ENCODE data around the gene PDP2.
"Not testable (repeated sequence)": the region's sequence is repeated elsewhere in the genome, so short reads cannot be mapped to it uniquely, and the experiment has no call there.

Gene PDP2

GRCh38 chr16:66853261-66854139 is 26.8 kb upstream of the PDP2 start:
- DNase-seq (ENCODE audit: low read depth in 2 of 3, low spot score in 2 of 3), result no peak

GRCh38 chr16:66856184-66856730 is 24.1 kb upstream of the PDP2 start:
- no peak for DNase-seq (ENCODE audit: low read depth in 2 of 3, low spot score in 2 of 3)

- DNase-seq (ENCODE audit: low read depth in 2 of 3, low spot score in 2 of 3), result no peak
Observed at GRCh38 chr16:66856801-66857200, 23.5 kb upstream of the PDP2 start.

GRCh38 chr16:66857437-66857836 is 22.9 kb upstream of the PDP2 start:
- DNase-seq (ENCODE audit: low read depth in 2 of 3, low spot score in 2 of 3), result no peak

- no peak for DNase-seq (ENCODE audit: low read depth in 2 of 3, low spot score in 2 of 3)
Observed at GRCh38 chr16:66858740-66859396, 21.4 kb upstream of the PDP2 start.

- DNase-seq (ENCODE audit: low read depth in 2 of 3, low spot score in 2 of 3), result no peak
Observed at GRCh38 chr16:66859397-66860068, 20.8 kb upstream of the PDP2 start.

GRCh38 chr16:66862023-66862520 is 18.2 kb upstream of the PDP2 start:
- no peak for DNase-seq (ENCODE audit: low read depth in 2 of 3, low spot score in 2 of 3)

- DNase-seq (ENCODE audit: low read depth in 2 of 3, low spot score in 2 of 3), result no peak
Observed at GRCh38 chr16:66863707-66864106, 16.6 kb upstream of the PDP2 start.

GRCh38 chr16:66869424-66869823 is 10.9 kb upstream of the PDP2 start:
- DNase-seq (ENCODE audit: low read depth in 2 of 3, low spot score in 2 of 3), result no peak

GRCh38 chr16:66871363-66871762 is 9.0 kb upstream of the PDP2 start:
- DNase-seq (ENCODE audit: low read depth in 2 of 3, low spot score in 2 of 3), result not testable (repeated sequence)

- no peak for DNase-seq (ENCODE audit: low read depth in 2 of 3, low spot score in 2 of 3)
Observed at GRCh38 chr16:66871840-66872239, 8.5 kb upstream of the PDP2 start.

- DNase-seq (ENCODE audit: low read depth in 2 of 3, low spot score in 2 of 3), result no peak
Observed at GRCh38 chr16:66872559-66872942, 7.8 kb upstream of the PDP2 start.

- DNase-seq (ENCODE audit: low read depth in 2 of 3, low spot score in 2 of 3), result peak; percentile 87 to 92 (median 89)
Observed at GRCh38 chr16:66872943-66873684, 7.2 kb upstream of the PDP2 start.

GRCh38 chr16:66873685-66874055 is 6.6 kb upstream of the PDP2 start:
- DNase-seq (ENCODE audit: low read depth in 2 of 3, low spot score in 2 of 3), result no peak

- no peak for DNase-seq (ENCODE audit: low read depth in 2 of 3, low spot score in 2 of 3)
Observed at GRCh38 chr16:66874079-66874775, 6.1 kb upstream of the PDP2 start.

- peak in 1 of 3 experiments; percentile 40 for DNase-seq (ENCODE audit: low read depth in 2 of 3, low spot score in 2 of 3)
Observed at GRCh38 chr16:66878067-66878466, 2.2 kb upstream of the PDP2 start.

- DNase-seq (ENCODE audit: low read depth in 2 of 3, low spot score in 2 of 3), result no peak
Observed at GRCh38 chr16:66881014-66881417, 701 bp downstream of the PDP2 start.

GRCh38 chr16:66881560-66881959 is 1.2 kb downstream of the PDP2 start:
- no peak for DNase-seq (ENCODE audit: low read depth in 2 of 3, low spot score in 2 of 3)

GRCh38 chr16:66881964-66882508 is 1.7 kb downstream of the PDP2 start:
- no peak for DNase-seq (ENCODE audit: low read depth in 2 of 3, low spot score in 2 of 3)

GRCh38 chr16:66882702-66883101 is 2.4 kb downstream of the PDP2 start:
- DNase-seq (ENCODE audit: low read depth in 2 of 3, low spot score in 2 of 3), result no peak
